HG03280 (cell line): Measurements from ENCODE around the gene GAS7.
"Not testable (repeated sequence)": the region's sequence is repeated elsewhere in the genome, so short reads cannot be mapped to it uniquely, and the experiment has no call there.

ENCODE experiments used
- ATAC-seq: cut with Tn5 transposase; IDR thresholded peaks from one replicate; pipeline ENCODE4 v1.9.1; 2021; ENCODE audit warnings: mild to moderate bottlenecking, moderate library complexity; ENCODE audit not compliant: unreplicated experiment

GAS7 gene

DNA sequence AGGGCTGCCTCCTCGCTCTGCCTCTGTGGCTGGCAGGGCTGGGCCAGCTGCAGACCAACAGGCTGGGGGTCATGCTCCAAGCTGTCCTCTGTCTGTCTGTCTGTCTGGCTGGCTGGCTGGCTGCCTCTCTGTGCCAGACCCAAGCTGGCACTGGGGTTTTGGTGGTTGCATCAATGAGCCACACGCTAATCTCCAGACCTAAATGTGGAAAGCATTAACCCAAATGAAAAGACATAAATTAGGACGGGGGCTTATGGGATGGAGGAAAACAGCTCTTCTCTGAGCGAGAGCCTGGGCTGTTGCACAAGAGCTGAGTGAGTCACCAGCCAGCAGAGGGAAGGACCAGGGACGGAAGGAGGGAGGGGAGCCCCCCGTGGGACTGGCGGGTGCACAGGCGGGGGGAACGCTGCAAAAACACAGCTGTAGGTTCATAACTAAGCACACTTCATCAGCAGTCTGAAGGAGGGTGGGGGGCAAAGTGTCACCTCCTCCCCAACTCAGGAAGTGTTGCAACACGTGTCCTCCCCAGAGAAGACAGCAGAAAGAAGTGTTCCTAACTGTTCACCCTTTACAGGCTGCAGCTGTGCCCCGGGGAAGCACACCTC is 83.4 kb downstream of the GAS7 start:
- peak; percentile 51 for ATAC-seq

DNA sequence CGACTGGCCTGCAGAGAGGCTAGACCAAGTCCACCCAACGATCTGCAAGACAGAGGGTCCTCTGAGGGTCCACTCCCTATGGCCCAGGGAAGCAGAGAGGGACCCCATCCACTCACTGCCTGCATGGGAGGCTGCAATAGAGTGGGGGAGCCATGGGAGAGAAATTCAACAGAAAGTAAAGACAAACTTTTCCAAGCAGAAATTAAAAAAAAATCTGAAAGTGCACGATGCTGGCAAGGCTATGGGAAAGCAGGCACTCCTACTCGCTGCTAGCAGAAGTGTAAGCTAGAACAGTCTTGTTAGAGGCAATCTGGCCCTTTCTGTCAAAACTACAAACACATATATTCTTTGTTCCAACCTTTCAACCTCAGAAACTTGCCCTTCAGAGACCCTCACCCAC is 85.4 kb downstream of the GAS7 start:
- no peak for ATAC-seq

DNA sequence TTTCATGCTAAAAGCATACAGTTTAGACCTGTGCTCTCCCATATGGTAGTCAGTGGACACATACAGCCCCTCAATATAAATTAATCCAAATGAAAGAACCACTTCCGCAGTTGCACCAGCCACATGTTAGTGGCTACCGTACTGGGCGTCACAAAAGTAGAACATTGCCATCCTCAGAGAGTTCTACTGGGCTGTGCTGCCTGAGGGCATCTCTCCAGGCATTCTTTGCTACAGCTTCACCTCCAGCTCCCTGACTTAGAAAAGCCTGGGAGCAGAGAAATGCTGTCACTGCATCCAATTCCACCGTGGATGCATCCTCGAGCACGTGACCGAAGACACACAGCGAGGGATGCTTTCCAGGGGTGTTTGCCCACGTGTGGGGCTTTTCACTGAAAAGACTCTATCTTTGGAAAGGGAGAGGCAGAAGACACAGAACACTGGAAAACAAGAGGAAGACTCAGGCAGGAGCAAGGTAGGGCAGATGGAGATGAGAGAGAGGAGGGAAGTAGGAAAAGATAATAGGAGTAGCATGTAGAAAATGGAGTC is 86.4 kb downstream of the GAS7 start:
- no peak for ATAC-seq

DNA sequence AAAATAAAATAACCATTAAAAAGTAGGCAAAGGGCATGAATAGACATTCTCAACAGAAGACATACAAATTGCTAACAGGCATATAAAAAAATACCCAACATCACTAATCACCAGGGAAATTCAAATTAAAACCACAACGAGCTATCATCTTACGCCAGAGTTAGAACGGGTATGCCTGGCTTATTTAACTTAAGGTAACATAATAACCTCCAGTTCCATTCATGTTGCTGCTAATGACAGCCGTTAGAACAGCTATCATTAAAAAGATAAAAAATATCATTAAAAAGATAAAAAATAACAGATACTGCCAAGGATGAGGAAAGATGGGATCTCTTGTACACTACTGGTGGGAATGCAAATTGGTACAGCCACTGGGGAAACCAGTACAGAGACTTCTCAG is 89.3 kb downstream of the GAS7 start:
- no peak for ATAC-seq

DNA sequence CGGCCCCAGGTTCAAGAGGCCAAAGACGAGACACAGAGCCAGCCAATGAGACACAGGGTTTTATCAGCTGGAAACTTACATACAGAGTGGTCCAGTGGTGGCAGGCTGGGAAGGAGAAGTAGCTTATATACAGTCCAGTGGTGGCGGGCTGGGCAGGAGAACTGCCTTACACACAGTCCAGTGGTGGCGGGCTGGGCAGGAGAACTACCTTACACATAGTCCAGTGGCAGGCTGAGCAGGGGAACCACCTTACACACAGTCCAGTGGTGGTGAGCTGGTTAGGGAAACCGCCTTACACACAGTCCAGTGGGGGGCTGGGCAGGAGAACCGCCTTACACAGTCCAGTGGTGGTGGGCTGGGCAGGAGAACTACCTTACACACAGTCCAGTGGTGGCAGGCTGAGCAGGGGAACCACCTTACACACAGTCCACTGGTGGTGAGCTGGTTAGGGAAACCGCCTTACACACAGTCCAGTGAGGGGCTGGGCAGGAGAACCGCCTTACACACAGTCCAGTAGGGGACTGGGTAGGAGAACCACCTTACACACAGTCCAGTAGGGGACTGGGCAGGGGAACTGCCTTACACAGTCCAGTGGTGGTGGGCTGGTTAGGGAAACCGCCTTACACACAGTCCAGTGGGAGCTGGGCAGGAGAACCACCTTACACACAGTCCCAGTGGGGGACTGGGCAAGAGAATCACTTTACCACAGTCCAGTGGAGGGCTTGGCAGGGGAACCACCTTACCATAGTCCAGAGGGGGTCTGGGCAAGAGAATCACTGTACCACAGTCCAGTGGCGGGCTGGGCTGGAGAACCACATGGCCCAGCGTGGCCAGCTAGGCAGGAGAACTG is 90.9 kb downstream of the GAS7 start:
- no peak for ATAC-seq

DNA sequence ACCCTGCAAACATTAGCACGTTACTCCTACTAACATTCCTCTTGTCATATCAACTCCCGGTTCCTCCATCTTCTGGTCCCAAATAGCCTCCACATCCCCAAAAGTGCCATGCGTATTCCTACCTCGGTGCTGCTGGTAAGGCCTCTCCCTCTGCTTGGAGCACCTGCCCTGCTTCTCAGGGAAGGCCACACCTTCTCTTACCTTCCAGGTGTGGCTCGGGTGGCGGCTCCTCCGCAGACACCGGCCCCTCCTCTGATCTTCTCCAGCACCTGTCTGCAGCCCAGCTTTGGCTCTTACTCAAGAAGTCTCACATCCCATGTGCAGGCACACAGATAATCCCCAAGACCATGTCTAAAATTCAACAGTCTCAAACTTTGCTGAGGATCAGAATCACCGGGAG is 92.3 kb downstream of the GAS7 start:
- no peak for ATAC-seq

DNA sequence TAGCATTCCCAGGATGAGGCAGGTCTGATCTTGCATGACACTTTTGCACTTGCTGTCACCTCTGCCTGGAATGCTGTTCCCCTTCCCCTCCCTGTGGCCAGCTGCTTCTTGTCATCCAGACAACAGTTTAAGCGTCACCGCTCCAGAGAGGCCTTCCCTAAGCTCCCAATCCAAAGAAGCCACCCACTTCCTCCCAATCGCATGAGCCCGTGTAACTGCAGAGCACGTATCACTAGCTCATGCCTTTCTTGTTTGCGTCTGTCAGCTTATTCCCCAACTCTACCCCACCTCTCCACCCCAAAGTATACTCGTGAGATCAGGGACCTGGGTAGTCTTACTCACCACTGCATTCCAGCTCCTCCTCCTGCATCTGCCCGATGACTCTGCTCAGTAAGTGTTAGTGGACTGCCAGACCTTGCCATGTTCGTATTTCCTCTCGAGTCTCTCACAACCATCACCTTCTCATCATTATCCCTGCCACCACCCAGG is 92.8 kb downstream of the GAS7 start:
- ATAC-seq, result no peak

DNA sequence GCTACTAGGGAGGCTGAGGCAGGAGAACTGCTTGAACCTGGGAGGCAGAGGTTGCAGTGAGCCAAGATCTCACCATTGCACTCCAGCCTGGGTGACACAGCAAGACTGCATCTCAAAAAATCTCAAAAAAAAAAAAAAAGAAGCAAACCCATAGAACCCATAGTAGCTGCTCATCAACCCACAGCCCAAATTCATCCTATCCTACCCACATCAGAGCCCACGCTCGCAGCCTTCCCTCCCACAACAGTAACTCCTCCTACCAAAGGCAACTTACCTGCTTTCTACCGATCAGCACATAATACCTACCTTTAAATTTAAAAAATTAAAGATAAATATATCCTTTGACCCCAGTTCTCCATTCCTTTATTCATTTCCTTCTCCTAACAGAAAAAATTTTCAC is 94.7 kb downstream of the GAS7 start:
- no peak for ATAC-seq

DNA sequence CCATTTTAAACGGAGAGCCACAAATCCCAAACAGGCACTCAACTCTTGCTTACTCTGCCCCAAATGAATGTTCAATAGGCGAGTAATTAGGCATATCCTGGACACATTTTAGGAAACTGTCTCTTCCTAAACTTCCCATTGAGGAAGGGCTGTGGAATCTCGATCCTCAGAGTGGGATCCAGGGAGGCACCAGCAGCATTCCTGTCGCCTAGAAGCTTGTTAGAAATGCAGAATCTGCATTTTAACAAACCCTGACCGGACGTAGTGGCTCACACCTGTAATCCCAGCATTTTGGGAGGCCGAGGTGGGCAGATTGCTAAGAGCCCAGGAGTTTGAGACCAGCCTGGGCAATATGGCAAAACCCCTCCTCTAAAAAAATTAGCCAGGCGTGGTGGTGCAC is 95.6 kb downstream of the GAS7 start:
- no peak for ATAC-seq

DNA sequence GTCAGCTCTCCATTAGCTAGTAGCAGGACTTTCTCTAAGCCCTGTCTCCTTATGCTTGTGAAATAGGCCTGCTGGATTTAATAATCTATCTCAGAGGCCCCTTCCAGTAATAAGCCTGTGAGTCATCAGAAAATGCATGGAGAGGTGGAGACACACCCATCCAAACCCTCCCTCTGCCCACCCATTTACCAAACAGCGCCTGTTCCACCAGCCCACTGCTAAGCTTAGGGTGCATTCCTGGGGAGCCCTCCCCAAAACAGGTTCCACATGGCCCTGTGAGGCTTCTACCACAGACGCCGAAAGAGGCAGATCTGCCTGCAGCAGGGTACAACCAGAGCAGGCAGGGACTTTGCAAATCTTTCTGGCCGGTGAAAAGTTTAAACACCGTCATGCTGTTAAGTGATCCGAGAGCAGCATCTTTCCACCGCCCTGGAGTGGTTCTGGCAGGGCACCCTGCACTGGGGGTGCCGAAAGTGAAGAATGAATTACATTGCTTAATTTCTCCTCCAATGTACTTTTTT is 99.3 kb downstream of the GAS7 start:
- no peak for ATAC-seq

DNA sequence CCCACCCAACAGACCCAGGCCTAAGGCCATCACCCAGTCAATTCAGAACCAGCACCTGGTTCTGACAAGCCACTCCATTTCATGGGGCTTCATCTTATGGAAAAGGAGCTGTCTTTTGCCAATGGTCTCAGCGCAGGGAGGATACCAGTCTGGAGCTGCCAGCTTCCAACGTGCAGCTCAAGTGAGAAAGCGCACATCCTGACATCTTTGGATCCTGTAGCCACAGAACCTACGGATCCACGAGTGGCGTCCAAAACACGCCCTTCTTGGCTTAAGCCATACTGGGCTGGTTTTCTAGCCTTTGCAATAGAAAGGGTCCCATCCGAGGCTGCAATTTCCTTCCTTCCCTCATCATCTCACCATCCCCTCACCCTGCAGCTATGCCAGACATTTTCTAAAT is 101.8 kb downstream of the GAS7 start:
- ATAC-seq, result no peak

DNA sequence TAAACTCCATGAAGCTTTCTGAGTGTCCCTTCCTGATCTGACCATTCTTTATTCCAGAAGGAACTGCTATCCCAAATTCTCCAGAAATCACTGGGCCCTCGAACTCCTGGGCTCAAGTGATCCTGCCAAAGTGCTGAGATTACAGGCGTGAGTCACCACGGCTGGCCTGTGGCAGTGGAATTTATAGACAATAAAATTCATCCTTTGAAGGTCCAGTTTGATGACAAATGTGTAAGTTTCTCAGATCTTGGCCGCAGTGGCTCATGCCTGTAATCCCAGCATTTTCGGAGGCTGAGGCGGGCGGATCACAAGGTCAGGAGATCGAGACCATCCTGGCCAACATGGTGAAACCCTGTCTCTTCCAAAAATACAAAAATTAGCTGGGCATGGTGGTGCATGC is 103.1 kb downstream of the GAS7 start:
- not testable (repeated sequence) for ATAC-seq

DNA sequence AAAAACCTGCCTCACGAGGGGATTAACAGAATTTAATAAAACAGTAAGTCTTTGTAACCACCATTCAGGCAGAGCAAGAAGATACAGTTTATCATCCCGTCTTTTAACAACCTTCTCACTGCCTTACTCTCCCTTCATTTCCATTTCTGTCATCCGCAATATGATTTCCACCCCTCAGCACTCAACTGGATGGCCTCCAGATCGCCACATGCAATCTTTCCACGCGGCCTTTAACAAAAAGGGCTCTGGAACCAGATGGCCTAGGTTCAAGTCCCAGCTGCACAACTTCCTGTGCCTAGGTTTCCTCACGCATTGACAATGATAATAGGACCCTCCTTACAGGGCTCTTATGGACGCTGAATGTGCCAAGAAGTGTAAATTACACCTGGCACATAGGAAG is 103.6 kb downstream of the GAS7 start:
- no peak for ATAC-seq

DNA sequence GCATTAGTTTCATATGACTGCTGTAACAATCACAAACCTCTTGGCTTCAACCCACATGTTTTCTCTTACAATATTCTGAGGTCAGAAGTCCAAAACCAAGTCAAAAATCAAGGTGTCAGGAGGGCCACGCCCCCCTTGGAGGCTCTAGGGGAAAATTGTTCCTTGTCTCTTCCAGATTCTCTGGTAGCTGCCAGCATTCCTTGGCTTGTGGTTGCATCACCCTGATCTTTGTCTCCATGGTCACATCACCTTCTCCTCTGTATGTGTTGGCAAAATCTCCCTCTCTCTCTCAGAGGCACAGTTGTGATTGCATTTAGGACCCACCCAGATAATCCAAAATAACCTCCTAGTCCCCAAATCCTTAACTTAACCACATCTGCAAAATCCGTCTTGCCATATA is 105.8 kb downstream of the GAS7 start:
- no peak for ATAC-seq

DNA sequence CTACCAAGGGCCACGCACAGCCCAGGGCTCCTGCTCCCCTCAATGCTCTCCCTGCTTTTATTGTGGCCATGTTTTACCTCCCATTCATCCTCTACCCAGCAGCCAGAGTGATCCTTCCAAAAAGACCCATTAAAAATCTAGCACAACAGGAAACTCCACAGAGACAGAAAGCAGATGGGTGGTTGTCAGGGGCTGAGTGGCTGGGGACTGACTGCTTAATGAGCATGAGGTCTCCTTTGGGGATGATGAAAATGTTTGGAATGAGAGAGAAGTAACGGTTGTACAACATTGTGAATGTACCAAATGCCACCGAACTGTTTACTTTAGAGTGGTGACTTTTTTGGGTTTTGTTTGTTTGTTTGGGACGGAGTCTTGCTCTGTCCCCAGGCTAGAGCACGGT is 107.4 kb downstream of the GAS7 start:
- ATAC-seq, result no peak

DNA sequence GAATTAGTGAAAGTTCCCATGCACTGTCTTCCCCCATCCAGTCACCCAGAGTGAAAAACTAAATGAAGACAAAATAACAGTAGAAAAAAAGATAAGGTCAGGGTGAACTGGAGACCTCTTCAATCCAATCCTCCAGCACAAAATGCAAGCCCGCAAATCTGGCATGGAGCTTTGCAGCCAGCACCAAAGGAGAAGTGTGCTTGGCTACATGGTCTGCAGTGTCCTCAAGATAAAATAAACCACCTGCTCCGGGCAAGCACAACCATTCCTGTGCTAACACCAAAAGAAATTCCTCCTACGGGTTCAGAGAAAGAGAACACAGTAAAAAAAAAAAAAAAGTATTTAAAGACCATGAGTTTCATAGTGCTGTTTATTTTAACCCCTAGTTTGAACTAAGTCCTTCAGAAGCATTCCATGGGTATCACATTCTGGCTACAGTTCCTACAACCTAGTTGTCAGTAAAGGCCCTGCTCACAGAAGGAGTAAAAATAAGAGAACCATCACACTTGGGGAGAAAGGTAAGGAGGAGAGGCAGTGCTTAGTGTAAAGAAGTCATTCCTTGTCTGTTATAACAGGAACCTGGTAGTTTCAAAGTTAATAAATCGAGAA is 109.1 kb downstream of the GAS7 start:
- ATAC-seq, result no peak

DNA sequence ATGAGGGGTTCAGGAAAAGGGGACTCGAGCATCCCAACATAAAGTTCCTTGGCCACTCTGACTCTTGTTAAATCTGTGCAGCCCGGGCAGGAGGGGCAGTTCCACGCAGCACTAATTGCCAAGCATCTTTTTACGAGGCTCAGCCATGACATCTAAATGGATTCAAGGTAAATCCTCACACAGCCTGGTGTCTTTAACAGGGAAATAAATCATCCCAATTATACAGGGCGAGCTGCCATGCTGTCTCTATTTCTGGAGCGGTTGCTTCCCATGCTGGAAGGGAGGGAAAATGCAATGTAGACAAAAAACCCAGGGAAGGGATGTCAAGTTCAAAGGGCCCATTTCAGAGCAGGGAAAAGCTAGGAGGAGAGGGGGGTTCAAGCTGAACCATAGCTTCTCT is 110.0 kb downstream of the GAS7 start:
- ATAC-seq, result no peak

DNA sequence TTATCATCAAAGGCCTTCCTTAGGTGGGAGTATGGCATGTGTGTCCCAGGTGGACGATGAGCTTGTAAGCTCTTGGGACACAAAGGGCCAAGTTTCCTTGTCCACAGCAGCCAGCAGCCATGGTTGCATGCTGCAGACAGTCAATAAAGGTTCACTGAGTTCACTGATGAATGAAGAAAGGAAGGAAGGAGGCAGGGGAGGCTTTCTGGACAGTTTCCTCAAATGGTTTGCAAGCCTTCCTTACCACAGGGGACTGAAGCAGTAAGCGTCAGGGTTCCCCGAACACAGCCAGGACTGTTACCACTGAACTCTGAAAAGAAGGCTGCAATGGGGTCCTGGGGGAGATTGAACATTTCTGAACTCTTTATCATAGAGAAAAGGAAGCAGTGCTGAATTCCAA is 111.1 kb downstream of the GAS7 start:
- ATAC-seq, result no peak

DNA sequence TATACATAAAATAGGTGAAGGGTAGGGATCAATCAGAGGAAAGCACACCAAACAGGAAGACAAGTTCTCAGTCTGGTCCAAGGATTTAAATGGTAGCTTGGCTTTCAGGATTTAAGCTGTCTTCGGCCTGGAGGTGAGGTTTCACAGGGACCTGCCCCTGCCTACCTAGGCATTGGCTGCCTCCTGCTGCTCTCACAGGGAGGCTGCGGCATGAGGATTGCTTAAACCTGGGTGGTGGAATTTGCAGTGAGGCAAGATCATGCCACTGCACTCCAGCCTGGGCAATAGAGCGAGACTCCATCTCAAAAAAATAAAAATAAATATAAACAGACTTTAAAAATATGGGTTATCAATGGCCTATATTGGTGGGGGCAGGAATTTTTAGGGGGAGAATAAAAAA is 114.5 kb downstream of the GAS7 start:
- ATAC-seq, result no peak

DNA sequence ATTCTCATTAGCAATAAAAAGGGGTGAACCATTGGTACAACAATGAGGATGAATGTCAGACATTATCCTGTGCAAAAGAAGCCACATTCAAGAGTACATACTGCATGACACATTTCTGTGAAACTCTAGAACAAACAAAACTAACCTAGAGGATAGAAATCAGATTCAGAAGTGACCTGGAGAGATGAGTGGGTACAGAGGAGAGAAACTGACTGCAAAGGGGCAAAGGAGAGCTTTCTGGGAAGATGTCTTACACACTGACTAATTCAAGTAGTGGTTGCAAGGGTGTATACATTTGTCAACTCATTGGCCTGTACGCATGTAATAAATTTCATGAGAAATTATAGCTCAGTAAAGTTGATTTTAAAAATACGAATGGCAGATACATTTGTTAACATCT is 115.6 kb downstream of the GAS7 start:
- no peak for ATAC-seq

DNA sequence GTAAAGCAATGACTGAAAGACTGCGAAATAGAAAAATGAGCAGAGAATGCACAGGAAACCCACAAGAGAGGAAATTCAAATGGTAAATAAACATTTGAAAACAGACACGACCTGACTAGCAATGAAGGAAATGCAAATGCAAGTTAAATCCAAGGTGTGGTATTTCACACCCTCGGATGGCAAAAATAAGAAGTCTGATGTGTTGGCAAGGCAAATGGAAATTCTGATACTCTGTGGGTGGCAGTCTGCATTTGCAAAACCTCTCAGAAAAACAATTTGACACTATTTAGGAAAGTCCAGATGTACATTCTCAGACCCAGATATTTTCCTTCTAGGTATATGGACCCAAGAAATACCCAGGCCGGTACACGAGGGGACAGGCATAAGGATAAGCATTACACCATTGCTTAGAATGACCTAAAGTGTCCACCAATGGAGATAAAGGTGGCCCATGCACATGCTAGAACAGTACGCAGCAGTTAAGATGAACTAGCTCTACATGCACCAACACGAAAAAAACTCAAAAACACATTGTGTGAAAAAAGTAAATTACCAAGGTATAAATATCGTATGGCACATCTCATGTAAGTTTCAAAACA is 116.7 kb downstream of the GAS7 start:
- ATAC-seq, result no peak
